WTC11 (cell line): ENCODE results near the gene GTF3C6.

ENCODE experiments used
- ELF4 ChIP-seq: sonication (generic); formaldehyde crosslinking; IDR thresholded peaks from 2 replicates; pipeline ENCODE4 v1.8.1; 2022; ENCODE audit warnings: low read depth, mild to moderate bottlenecking, moderate library complexity, missing genetic modification reagents
- ETV6 ChIP-seq: sonication (generic); formaldehyde crosslinking; IDR thresholded peaks from 2 replicates; pipeline ENCODE4 v1.8.1; 2022; ENCODE audit warnings: mild to moderate bottlenecking, missing genetic modification reagents
- FOXK1 ChIP-seq: sonication (generic); formaldehyde crosslinking; IDR thresholded peaks from 2 replicates; pipeline ENCODE4 v1.8.0; 2022; ENCODE audit warnings: mild to moderate bottlenecking, moderate library complexity, missing genetic modification reagents
- NR1H2 ChIP-seq: sonication (generic); formaldehyde crosslinking; IDR thresholded peaks from 2 replicates; pipeline ENCODE4 v1.9.0; 2021; ENCODE audit warnings: mild to moderate bottlenecking, moderate library complexity, missing genetic modification reagents
- OVOL2 ChIP-seq: fragments of 250-450 bp; sonication (Bioruptor Pico); IDR thresholded peaks from 2 replicates; pipeline ENCODE4 v1.9.0; 2021; ENCODE audit warnings: mild to moderate bottlenecking, borderline replicate concordance
- TEAD4 ChIP-seq: sonication (generic); formaldehyde crosslinking; IDR thresholded peaks from 2 replicates; pipeline ENCODE4 v1.8.0; 2022; ENCODE audit warnings: mild to moderate bottlenecking, missing genetic modification reagents
- ZBTB21 ChIP-seq: sonication (generic); formaldehyde crosslinking; IDR thresholded peaks from 2 replicates; pipeline ENCODE4 v1.8.1; 2023; ENCODE audit warnings: mild to moderate bottlenecking, missing genetic modification reagents, borderline replicate concordance
- ZNF121 ChIP-seq: sonication (generic); formaldehyde crosslinking; IDR thresholded peaks from 2 replicates; pipeline ENCODE4 v1.8.0; 2023; ENCODE audit warnings: missing genetic modification reagents
- TF ChIP-seq, protein P1 (sequence below): sonication (generic); formaldehyde crosslinking; IDR thresholded peaks from 2 replicates; pipeline ENCODE4 v1.8.0; 2022; ENCODE audit warnings: mild to moderate bottlenecking, missing genetic modification reagents
- TF ChIP-seq, protein P2 (sequence below): sonication (generic); formaldehyde crosslinking; IDR thresholded peaks from 2 replicates; pipeline ENCODE4 v1.8.0; 2022; ENCODE audit warnings: mild to moderate bottlenecking, missing genetic modification reagents
- TF ChIP-seq, protein P3 (sequence below): fragments of 200-600 bp; IDR thresholded peaks from 2 replicates; pipeline ENCODE4 v1.8.0; 2022; ENCODE audit warnings: antibody characterized with exemption
- TF ChIP-seq, protein P4 (sequence below): sonication (generic); formaldehyde crosslinking; IDR thresholded peaks from 2 replicates; pipeline ENCODE4 v1.8.0; 2023; ENCODE audit warnings: missing genetic modification reagents, mild to moderate bottlenecking, borderline replicate concordance
- TF ChIP-seq, protein P5 (sequence below): fragments of 250-450 bp; sonication (Bioruptor Pico); IDR thresholded peaks from 2 replicates; pipeline ENCODE4 v1.9.0; 2021; ENCODE audit warnings: mild to moderate bottlenecking

DNA sequence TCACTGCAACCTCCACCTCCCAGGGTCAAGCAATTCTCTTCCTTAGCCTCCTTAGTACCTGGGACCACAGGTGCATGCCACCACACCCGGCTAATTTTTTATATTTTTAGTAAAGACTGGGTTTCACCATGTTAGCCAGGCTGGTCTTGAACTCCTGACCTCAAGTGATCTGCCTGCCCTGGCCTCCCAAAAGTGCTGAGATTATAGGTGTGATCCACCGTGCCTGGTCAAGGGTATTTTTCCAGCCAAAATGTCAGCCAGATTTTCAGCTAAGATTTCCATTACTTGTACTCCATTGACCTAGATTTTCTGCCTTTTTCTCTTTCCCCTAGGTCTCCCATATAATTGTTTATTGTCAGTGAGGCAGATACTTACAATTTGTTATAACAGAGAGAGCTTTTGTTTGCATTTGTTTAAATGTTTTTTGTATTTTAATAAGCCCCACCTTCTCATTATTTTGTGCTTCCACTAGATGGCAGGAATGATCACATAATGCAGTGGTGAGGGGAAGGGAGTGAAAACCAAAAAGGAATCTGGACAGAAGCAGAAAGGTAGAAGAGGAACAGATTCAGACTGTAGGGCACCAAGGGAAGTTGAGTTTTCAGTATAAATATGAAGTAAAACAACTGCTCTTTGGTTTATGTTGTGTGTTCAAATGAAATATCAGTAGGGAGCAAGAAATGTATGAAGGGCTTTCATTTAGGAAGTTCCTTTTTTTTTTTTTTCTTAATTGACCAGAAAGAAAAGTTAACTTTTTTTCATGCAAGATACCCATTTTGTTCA is 53.0 kb downstream of the GTF3C6 start:
- TF ChIP-seq TEAD4 (CRISPR knock-in tag) (no peak), ZNF121 (CRISPR knock-in tag) (no peak), FOXK1 (CRISPR knock-in tag) (no peak), NR1H2 (no peak), ETV6 (CRISPR knock-in tag) (no peak), ELF4 (CRISPR knock-in tag) (no peak), ZBTB21 (CRISPR knock-in tag) (no peak), OVOL2 (CRISPR knock-in tag) (no peak)
- TF ChIP-seq, protein P1, sequence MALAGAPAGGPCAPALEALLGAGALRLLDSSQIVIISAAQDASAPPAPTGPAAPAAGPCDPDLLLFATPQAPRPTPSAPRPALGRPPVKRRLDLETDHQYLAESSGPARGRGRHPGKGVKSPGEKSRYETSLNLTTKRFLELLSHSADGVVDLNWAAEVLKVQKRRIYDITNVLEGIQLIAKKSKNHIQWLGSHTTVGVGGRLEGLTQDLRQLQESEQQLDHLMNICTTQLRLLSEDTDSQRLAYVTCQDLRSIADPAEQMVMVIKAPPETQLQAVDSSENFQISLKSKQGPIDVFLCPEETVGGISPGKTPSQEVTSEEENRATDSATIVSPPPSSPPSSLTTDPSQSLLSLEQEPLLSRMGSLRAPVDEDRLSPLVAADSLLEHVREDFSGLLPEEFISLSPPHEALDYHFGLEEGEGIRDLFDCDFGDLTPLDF (CRISPR knock-in tag): no peak
- TF ChIP-seq, protein P2, sequence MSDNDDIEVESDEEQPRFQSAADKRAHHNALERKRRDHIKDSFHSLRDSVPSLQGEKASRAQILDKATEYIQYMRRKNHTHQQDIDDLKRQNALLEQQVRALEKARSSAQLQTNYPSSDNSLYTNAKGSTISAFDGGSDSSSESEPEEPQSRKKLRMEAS (CRISPR knock-in tag): no peak
- TF ChIP-seq, protein P3, sequence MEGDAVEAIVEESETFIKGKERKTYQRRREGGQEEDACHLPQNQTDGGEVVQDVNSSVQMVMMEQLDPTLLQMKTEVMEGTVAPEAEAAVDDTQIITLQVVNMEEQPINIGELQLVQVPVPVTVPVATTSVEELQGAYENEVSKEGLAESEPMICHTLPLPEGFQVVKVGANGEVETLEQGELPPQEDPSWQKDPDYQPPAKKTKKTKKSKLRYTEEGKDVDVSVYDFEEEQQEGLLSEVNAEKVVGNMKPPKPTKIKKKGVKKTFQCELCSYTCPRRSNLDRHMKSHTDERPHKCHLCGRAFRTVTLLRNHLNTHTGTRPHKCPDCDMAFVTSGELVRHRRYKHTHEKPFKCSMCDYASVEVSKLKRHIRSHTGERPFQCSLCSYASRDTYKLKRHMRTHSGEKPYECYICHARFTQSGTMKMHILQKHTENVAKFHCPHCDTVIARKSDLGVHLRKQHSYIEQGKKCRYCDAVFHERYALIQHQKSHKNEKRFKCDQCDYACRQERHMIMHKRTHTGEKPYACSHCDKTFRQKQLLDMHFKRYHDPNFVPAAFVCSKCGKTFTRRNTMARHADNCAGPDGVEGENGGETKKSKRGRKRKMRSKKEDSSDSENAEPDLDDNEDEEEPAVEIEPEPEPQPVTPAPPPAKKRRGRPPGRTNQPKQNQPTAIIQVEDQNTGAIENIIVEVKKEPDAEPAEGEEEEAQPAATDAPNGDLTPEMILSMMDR: no peak
- TF ChIP-seq, protein P4, sequence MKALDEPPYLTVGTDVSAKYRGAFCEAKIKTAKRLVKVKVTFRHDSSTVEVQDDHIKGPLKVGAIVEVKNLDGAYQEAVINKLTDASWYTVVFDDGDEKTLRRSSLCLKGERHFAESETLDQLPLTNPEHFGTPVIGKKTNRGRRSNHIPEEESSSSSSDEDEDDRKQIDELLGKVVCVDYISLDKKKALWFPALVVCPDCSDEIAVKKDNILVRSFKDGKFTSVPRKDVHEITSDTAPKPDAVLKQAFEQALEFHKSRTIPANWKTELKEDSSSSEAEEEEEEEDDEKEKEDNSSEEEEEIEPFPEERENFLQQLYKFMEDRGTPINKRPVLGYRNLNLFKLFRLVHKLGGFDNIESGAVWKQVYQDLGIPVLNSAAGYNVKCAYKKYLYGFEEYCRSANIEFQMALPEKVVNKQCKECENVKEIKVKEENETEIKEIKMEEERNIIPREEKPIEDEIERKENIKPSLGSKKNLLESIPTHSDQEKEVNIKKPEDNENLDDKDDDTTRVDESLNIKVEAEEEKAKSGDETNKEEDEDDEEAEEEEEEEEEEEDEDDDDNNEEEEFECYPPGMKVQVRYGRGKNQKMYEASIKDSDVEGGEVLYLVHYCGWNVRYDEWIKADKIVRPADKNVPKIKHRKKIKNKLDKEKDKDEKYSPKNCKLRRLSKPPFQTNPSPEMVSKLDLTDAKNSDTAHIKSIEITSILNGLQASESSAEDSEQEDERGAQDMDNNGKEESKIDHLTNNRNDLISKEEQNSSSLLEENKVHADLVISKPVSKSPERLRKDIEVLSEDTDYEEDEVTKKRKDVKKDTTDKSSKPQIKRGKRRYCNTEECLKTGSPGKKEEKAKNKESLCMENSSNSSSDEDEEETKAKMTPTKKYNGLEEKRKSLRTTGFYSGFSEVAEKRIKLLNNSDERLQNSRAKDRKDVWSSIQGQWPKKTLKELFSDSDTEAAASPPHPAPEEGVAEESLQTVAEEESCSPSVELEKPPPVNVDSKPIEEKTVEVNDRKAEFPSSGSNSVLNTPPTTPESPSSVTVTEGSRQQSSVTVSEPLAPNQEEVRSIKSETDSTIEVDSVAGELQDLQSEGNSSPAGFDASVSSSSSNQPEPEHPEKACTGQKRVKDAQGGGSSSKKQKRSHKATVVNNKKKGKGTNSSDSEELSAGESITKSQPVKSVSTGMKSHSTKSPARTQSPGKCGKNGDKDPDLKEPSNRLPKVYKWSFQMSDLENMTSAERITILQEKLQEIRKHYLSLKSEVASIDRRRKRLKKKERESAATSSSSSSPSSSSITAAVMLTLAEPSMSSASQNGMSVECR (CRISPR knock-in tag): no peak
- TF ChIP-seq, protein P5, sequence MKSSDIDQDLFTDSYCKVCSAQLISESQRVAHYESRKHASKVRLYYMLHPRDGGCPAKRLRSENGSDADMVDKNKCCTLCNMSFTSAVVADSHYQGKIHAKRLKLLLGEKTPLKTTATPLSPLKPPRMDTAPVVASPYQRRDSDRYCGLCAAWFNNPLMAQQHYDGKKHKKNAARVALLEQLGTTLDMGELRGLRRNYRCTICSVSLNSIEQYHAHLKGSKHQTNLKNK (CRISPR knock-in tag): no peak
